MM.1S (cell line): ENCODE data around the gene REC114.
"Not testable (repeated sequence)": the region's sequence is repeated elsewhere in the genome, so short reads cannot be mapped to it uniquely, and the experiment has no call there.

Experiments
- DNase-seq: peaks from one replicate; pipeline ENCODE4 v3.0.0-alpha.2; 2015
- H2AFZ ChIP-seq: fragments of 300-600 bp; sonication (generic); 2 replicates; pipeline ENCODE4 v1.6.0; 2016; ENCODE audit warnings: antibody characterized with exemption, low read length
- H3F3A ChIP-seq: fragments of 300-600 bp; sonication (generic); 2 replicates; pipeline ENCODE4 v1.6.1; 2016; ENCODE audit warnings: mild to moderate bottlenecking, antibody characterized with exemption, low read length, moderate library complexity, mixed read lengths; ENCODE audit not compliant: insufficient read depth
- H3K27ac ChIP-seq: fragments of 300-600 bp; sonication (generic); 2 replicates; pipeline ENCODE4 v1.5.1; 2016; ENCODE audit warnings: mild to moderate bottlenecking, low read length
- H3K27me3 ChIP-seq: fragments of 300-600 bp; sonication (generic); replicated peaks from 2 replicates; pipeline ENCODE4 v1.6.0; 2016; ENCODE audit warnings: low read length; ENCODE audit not compliant: insufficient read depth
- H3K36me3 ChIP-seq: fragments of 300-600 bp; sonication (generic); replicated peaks from 2 replicates; pipeline ENCODE4 v1.6.1; 2016; ENCODE audit warnings: mild to moderate bottlenecking, low read length, mixed read lengths; ENCODE audit not compliant: insufficient read depth
- H3K4me1 ChIP-seq: fragments of 300-600 bp; sonication (generic); 2 replicates; pipeline ENCODE4 v1.6.1; 2016; ENCODE audit warnings: low read length, mixed read lengths
- H3K4me2 ChIP-seq: fragments of 300-600 bp; sonication (generic); 2 replicates; pipeline ENCODE4 v1.6.0; 2016; ENCODE audit warnings: low read depth, low read length
- H3K4me3 ChIP-seq: fragments of 300-600 bp; sonication (generic); 2 replicates; pipeline ENCODE4 v1.5.1; 2016; ENCODE audit warnings: low read length, mixed read lengths
- H3K79me2 ChIP-seq: fragments of 300-600 bp; sonication (generic); 2 replicates; pipeline ENCODE4 v1.6.1; 2016; ENCODE audit warnings: mixed run types, low read length, mixed read lengths
- H3K9ac ChIP-seq: fragments of 300-600 bp; sonication (generic); 2 replicates; pipeline ENCODE4 v1.6.1; 2016; ENCODE audit warnings: low read length, mixed read lengths
- H3K9me2 ChIP-seq: fragments of 300-600 bp; sonication (generic); replicated peaks from 2 replicates; pipeline ENCODE4 v1.6.1; 2016; ENCODE audit warnings: mild to moderate bottlenecking, low read length, mixed read lengths; ENCODE audit not compliant: insufficient read depth
- H3K9me3 ChIP-seq: fragments of 300-600 bp; sonication (generic); replicated peaks from 2 replicates; pipeline ENCODE4 v1.6.1; 2016; ENCODE audit warnings: mild to moderate bottlenecking, low read length, mixed read lengths; ENCODE audit not compliant: insufficient read depth
- H4K20me1 ChIP-seq: fragments of 300-600 bp; sonication (generic); 2 replicates; pipeline ENCODE4 v1.6.1; 2016; ENCODE audit warnings: mild to moderate bottlenecking, low read length, moderate library complexity, mixed read lengths; ENCODE audit not compliant: insufficient read depth
- EZH2 ChIP-seq: fragments of 300-600 bp; sonication (generic); optimal IDR thresholded peaks from 2 replicates; pipeline ENCODE3; 2017; ENCODE audit warnings: low read depth, mild to moderate bottlenecking, antibody characterized with exemption, low read length, mixed read lengths
- EZH2phosphoT487 ChIP-seq: fragments of 300-600 bp; sonication (generic); IDR thresholded peaks from 2 replicates; pipeline ENCODE4 v1.6.1; 2018; ENCODE audit warnings: antibody characterized with exemption, low read length
- TF ChIP-seq, protein P1 (sequence below): fragments of 300-600 bp; sonication (generic); IDR thresholded peaks from 2 replicates; pipeline ENCODE4 v1.5.1; 2016; ENCODE audit warnings: antibody characterized with exemption, low read length, mixed read lengths

REC114 gene

DNA sequence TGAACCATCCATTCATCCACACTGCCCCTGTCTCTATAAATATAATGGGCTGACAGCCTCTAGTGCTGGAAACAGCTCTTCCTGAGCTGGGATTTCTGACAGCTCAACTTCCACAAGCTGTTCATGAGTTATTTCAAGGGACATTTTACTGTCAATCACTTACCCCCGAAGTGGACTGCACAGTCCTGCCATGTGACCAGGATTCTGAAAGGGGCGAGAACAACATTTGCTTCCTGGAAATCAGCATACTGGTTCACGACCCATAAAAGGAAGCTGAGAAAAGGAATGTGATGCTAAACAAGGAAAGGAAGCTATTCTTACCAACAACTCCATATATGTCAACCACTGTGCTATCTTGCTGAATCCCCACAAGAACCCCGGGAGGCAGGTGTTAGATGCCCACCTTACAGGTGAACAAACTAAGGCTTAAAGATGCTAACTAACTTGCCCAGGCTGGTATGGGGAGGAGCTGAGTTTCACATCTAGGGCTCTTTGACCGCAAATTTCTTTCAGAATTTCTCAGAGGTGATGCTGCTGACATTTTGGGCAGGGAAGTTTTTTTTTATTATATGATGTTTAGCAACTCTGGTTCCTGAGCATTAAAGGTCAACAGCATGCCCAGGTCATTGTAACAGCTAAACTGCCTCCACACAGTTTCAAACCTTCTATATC lies 16.5 kb upstream of the REC114 start:
- H3K27ac ChIP-seq: no peak overlapping the region
- TF ChIP-seq EZH2phosphoT487 (no peak), EZH2 (no peak)
- TF ChIP-seq, protein P1, sequence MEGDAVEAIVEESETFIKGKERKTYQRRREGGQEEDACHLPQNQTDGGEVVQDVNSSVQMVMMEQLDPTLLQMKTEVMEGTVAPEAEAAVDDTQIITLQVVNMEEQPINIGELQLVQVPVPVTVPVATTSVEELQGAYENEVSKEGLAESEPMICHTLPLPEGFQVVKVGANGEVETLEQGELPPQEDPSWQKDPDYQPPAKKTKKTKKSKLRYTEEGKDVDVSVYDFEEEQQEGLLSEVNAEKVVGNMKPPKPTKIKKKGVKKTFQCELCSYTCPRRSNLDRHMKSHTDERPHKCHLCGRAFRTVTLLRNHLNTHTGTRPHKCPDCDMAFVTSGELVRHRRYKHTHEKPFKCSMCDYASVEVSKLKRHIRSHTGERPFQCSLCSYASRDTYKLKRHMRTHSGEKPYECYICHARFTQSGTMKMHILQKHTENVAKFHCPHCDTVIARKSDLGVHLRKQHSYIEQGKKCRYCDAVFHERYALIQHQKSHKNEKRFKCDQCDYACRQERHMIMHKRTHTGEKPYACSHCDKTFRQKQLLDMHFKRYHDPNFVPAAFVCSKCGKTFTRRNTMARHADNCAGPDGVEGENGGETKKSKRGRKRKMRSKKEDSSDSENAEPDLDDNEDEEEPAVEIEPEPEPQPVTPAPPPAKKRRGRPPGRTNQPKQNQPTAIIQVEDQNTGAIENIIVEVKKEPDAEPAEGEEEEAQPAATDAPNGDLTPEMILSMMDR: no peak
- peaks cover 5% of the 10 kb centered on the region; the same call in 1 of the 2 replicates for H3F3A ChIP-seq
- H3K9me2 ChIP-seq: no peaks in the 10 kb centered on the region
- H4K20me1 ChIP-seq: no peaks in the 10 kb centered on the region
- H3K4me3 ChIP-seq: no peak overlapping the region
- H3K4me2 ChIP-seq: peak overlapping the region; percentile 2; the same call in 1 of the 2 replicates
- no peak overlapping the region for H2AFZ ChIP-seq
- peak; percentile 74 for DNase-seq
- H3K4me1 ChIP-seq: peaks cover 8% of the 10 kb centered on the region
- no peaks in the 10 kb centered on the region for H3K36me3 ChIP-seq
- no peak overlapping the region for H3K9ac ChIP-seq
- H3K9me3 ChIP-seq: no peaks in the 10 kb centered on the region
- H3K27me3 ChIP-seq: no peaks in the 10 kb centered on the region
- H3K79me2 ChIP-seq: no peaks in the 10 kb centered on the region

DNA sequence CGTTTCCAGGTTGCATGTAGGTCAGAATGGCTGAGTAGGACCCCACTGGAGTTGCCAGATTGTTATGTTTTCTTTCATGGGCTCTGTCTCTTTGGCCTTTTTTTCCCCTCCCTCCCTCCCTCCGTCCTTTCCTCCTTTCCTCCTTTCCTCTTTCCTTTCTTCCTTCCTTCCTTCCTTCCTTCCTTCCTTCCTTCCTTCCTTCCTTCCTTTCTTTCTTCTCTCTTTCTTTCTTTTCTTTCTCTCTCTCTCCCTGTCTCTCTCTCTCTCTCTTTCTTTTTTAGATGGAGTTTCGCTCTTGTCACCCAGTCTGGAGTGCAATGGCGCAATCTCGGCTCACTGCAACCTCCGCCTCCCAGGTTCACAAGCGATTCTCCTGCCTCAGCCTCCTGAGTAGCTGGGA lies 11.6 kb upstream of the REC114 start:
- H3K27me3 ChIP-seq, H3K79me2 ChIP-seq: not testable (repeated sequence)

DNA sequence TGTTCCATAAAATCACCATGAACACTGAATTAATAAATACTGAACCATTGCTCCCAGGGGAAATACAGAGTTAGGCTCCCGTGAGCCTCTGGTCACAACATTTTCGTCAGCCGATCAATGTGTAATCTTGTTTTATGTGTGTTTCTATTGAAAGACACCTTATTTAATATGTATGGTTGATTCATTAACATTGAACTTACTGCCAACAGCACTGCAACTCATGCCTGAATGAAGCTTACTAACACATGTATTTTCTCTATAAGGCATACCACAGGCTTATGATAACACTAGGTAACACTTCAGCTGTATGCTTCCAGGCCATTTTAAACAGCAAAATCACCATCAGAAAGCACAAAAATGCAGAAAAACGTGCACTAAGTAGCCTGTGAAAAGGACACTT lies 9.1 kb upstream of the REC114 start:
- Histone ChIP-seq H3K9me3 (no peaks in the 10 kb centered on the region), H3K36me3 (no peaks in the 10 kb centered on the region), H3F3A (no peaks in the 10 kb centered on the region), H3K4me2 (no peak overlapping the region), H3K79me2 (no peaks in the 10 kb centered on the region), H3K9ac (no peak overlapping the region), H3K4me3 (no peak overlapping the region), H3K9me2 (no peaks in the 10 kb centered on the region), H3K4me1 (no peaks in the 10 kb centered on the region), H4K20me1 (no peaks in the 10 kb centered on the region), H3K27me3 (no peaks in the 10 kb centered on the region), H2AFZ (no peak overlapping the region), H3K27ac (no peak overlapping the region)
- DNase-seq: no peak
- TF ChIP-seq, protein P1: no peak
- no peak for TF ChIP-seq EZH2
- no peak for TF ChIP-seq EZH2phosphoT487

More for the DNA sequence above, 11.6 kb upstream of the REC114 start:
- not testable (repeated sequence) for H3K4me1 ChIP-seq, H3K9me2 ChIP-seq, H2AFZ ChIP-seq, DNase-seq, H3F3A ChIP-seq, H3K4me3 ChIP-seq, H4K20me1 ChIP-seq, H3K27ac ChIP-seq, H3K9me3 ChIP-seq, H3K36me3 ChIP-seq, H3K4me2 ChIP-seq, H3K9ac ChIP-seq

DNA sequence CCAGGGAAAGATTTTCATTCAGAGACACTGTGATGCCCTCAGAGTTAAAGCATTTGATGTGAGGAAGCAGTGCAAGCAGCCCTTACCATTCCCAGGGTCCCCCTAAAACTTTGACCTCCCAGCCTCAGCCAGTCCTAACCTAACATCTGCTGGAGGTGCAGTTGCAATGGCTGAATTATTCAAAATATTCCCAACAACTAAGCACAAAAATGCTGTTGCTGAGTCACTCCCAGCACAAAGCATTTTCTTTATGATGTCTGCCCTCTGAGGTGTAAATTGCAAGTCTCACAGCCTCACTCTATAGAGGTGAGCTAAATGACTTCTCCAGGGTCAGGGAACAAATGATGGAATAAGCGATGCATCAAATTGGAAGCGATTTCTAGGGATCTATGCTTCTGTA lies 6.4 kb upstream of the REC114 start:
- Histone ChIP-seq H3K9me2 (no peaks in the 10 kb centered on the region), H3K4me2 (no peak overlapping the region), H3K4me1 (no peaks in the 10 kb centered on the region), H3K9me3 (no peaks in the 10 kb centered on the region), H3K9ac (no peak overlapping the region), H3K27me3 (no peaks in the 10 kb centered on the region), H3K36me3 (no peaks in the 10 kb centered on the region), H3K79me2 (no peaks in the 10 kb centered on the region), H3K27ac (no peak overlapping the region), H2AFZ (no peak overlapping the region), H3F3A (no peaks in the 10 kb centered on the region), H4K20me1 (no peaks in the 10 kb centered on the region), H3K4me3 (no peak overlapping the region)
- DNase-seq: no peak
- TF ChIP-seq, protein P1: no peak
- TF ChIP-seq EZH2 (no peak), EZH2phosphoT487 (no peak)
